ENCODE measurements around the gene NUBP2.
A peak's percentile ranks its signal among the peaks of the same experiment; 100 is the strongest.

NUBP2 gene

GRCh38 chr16:1775846-1776671 lies 6.7 kb upstream of the NUBP2 start:
- Histone ChIP-seq H3K27me3 (ENCODE audit: insufficient read depth, low read depth, severe bottlenecking) (no peaks in the 10 kb centered on the region), H3K4me3 (ENCODE audit: low read depth, low read length) (no peak overlapping the region), H3K27ac (peak overlapping the region; percentile 78), H3K36me3 (peaks cover 70% of the 10 kb centered on the region), H3K9me3 (ENCODE audit: severe bottlenecking) (no peaks in the 10 kb centered on the region)
- TF ChIP-seq, protein P1, sequence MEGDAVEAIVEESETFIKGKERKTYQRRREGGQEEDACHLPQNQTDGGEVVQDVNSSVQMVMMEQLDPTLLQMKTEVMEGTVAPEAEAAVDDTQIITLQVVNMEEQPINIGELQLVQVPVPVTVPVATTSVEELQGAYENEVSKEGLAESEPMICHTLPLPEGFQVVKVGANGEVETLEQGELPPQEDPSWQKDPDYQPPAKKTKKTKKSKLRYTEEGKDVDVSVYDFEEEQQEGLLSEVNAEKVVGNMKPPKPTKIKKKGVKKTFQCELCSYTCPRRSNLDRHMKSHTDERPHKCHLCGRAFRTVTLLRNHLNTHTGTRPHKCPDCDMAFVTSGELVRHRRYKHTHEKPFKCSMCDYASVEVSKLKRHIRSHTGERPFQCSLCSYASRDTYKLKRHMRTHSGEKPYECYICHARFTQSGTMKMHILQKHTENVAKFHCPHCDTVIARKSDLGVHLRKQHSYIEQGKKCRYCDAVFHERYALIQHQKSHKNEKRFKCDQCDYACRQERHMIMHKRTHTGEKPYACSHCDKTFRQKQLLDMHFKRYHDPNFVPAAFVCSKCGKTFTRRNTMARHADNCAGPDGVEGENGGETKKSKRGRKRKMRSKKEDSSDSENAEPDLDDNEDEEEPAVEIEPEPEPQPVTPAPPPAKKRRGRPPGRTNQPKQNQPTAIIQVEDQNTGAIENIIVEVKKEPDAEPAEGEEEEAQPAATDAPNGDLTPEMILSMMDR (IDR thresholded peaks at IDR 0.05; ENCODE audit: low read depth, low read length), result no peak
- peak; percentile 59 for DNase-seq

DNA sequence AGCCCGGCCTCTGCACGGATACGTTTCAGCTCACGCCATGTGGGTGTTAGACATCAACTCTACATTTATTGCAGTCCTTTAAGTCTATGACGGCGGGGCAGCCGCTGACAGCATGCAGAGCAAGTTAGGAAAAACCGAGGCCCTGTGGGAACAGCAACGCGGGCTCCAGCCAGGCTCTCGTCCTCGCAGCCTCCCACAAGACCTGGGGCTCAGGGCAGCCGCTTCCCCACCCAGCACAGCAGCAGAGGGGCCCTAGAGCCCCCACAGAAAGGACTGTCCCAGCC lies 6.1 kb upstream of the NUBP2 start:
- no peak for DNase-seq
- peaks cover 71% of the 10 kb centered on the region for H3K36me3 ChIP-seq
- TF ChIP-seq, protein P1 (IDR thresholded peaks at IDR 0.05; ENCODE audit: low read depth, low read length), result no peak

GRCh38 chr16:1776991-1777374 lies 5.8 kb upstream of the NUBP2 start:
- no peak for DNase-seq
- Histone ChIP-seq H3K4me3 (ENCODE audit: low read depth, low read length) (no peak overlapping the region), H3K9me3 (ENCODE audit: severe bottlenecking) (no peaks in the 10 kb centered on the region), H3K27ac (peak overlapping the region; percentile 78), H3K27me3 (ENCODE audit: insufficient read depth, low read depth, severe bottlenecking) (no peaks in the 10 kb centered on the region), H3K36me3 (peaks cover 68% of the 10 kb centered on the region)
- TF ChIP-seq, protein P1 (IDR thresholded peaks at IDR 0.05; ENCODE audit: low read depth, low read length), result no peak

More for the DNA sequence above, 6.1 kb upstream of the NUBP2 start:
- no peak overlapping the region for H3K4me3 ChIP-seq (ENCODE audit: low read depth, low read length)
- no peaks in the 10 kb centered on the region for H3K27me3 ChIP-seq (ENCODE audit: insufficient read depth, low read depth, severe bottlenecking)
- peak overlapping the region; percentile 78 for H3K27ac ChIP-seq
- no peaks in the 10 kb centered on the region for H3K9me3 ChIP-seq (ENCODE audit: severe bottlenecking)

GRCh38 chr16:1777375-1778199 lies 5.2 kb upstream of the NUBP2 start:
- TF ChIP-seq, protein P1 (IDR thresholded peaks at IDR 0.05; ENCODE audit: low read depth, low read length), result no peak
- H3K36me3 ChIP-seq, result peaks cover 62% of the 10 kb centered on the region
- DNase-seq, result no peak

GRCh38 chr16:1778200-1779179 lies 4.3 kb upstream of the NUBP2 start:
- H3K36me3 ChIP-seq, result peaks cover 60% of the 10 kb centered on the region
- no peaks in the 10 kb centered on the region for H3K27me3 ChIP-seq (ENCODE audit: insufficient read depth, low read depth, severe bottlenecking)
- TF ChIP-seq, protein P1 (IDR thresholded peaks at IDR 0.05; ENCODE audit: low read depth, low read length), result no peak
- no peak overlapping the region for H3K4me3 ChIP-seq (ENCODE audit: low read depth, low read length)
- no peak for DNase-seq
- H3K27ac ChIP-seq, result peak overlapping the region; percentile 22
- no peaks in the 10 kb centered on the region for H3K9me3 ChIP-seq (ENCODE audit: severe bottlenecking)

More at GRCh38 chr16:1777375-1778199, 5.2 kb upstream of the NUBP2 start:
- Histone ChIP-seq H3K9me3 (ENCODE audit: severe bottlenecking) (no peaks in the 10 kb centered on the region), H3K4me3 (ENCODE audit: low read depth, low read length) (no peak overlapping the region), H3K27ac (peak overlapping the region; percentile 32), H3K27me3 (ENCODE audit: insufficient read depth, low read depth, severe bottlenecking) (no peaks in the 10 kb centered on the region)
